ENCODE data around the gene CRELD1.
"Not testable (repeated sequence)": the region's sequence is repeated elsewhere in the genome, so short reads cannot be mapped to it uniquely, and the experiment has no call there.

CRELD1 gene

GRCh38 chr3:9934993-9935392, 1.4 kb downstream of the CRELD1 start:
- no peak for DNase-seq (ENCODE audit: low read depth in 3 of 3)

- no peak for DNase-seq (ENCODE audit: low read depth in 3 of 3)
These were observed 2.4 kb downstream of the CRELD1 start for GRCh38 chr3:9935966-9936510.

GRCh38 chr3:9937486-9938238, 4.0 kb downstream of the CRELD1 start:
- no peak for DNase-seq (ENCODE audit: low read depth in 3 of 3)

GRCh38 chr3:9938966-9939365, 5.3 kb downstream of the CRELD1 start:
- DNase-seq (ENCODE audit: low read depth in 3 of 3): no peak

- not testable (repeated sequence) for DNase-seq (ENCODE audit: low read depth in 3 of 3)
These were observed 6.3 kb downstream of the CRELD1 start for GRCh38 chr3:9939906-9940305.

- no peak for DNase-seq (ENCODE audit: low read depth in 3 of 3)
These were observed 7.1 kb downstream of the CRELD1 start for GRCh38 chr3:9940746-9941145.

- DNase-seq (ENCODE audit: low read depth in 3 of 3): no peak
These were observed 8.5 kb downstream of the CRELD1 start for GRCh38 chr3:9942164-9942563.

GRCh38 chr3:9942934-9943690, 9.5 kb downstream of the CRELD1 start:
- no peak for DNase-seq (ENCODE audit: low read depth in 3 of 3)

GRCh38 chr3:9944271-9944670, 10.6 kb downstream of the CRELD1 start:
- DNase-seq (ENCODE audit: low read depth in 3 of 3): no peak

GRCh38 chr3:9945358-9945757, 11.7 kb downstream of the CRELD1 start:
- no peak for DNase-seq (ENCODE audit: low read depth in 3 of 3)

- peak; percentile 54 to 67 (median 61) for DNase-seq (ENCODE audit: low read depth in 3 of 3)
These were observed 12.7 kb downstream of the CRELD1 start for GRCh38 chr3:9946112-9947024.

GRCh38 chr3:9947025-9947995, 13.7 kb downstream of the CRELD1 start:
- no peak for DNase-seq (ENCODE audit: low read depth in 3 of 3)

- no peak for DNase-seq (ENCODE audit: low read depth in 3 of 3)
These were observed 15.0 kb downstream of the CRELD1 start for GRCh38 chr3:9948586-9948985.

- DNase-seq (ENCODE audit: low read depth in 3 of 3): no peak
These were observed 15.5 kb downstream of the CRELD1 start for GRCh38 chr3:9949115-9949514.

GRCh38 chr3:9949626-9950025, 16.0 kb downstream of the CRELD1 start:
- no peak for DNase-seq (ENCODE audit: low read depth in 3 of 3)

GRCh38 chr3:9951126-9951525, 17.5 kb downstream of the CRELD1 start:
- DNase-seq (ENCODE audit: low read depth in 3 of 3): no peak

- DNase-seq (ENCODE audit: low read depth in 3 of 3): no peak
These were observed 17.9 kb downstream of the CRELD1 start for GRCh38 chr3:9951598-9951961.

- DNase-seq (ENCODE audit: low read depth in 3 of 3): peak in 2 of 3 experiments; percentile 36 to 42
These were observed 18.6 kb downstream of the CRELD1 start, which contains the start of gene PRRT3 for GRCh38 chr3:9951962-9952805. TSS of gene PRRT3 (minus strand) at chr3:9952408. CDS start at chr3:9950115, 2,293 bp downstream.

GRCh38 chr3:9955067-9955502, 21.5 kb downstream of the CRELD1 start:
- DNase-seq (ENCODE audit: low read depth in 3 of 3): no peak

Measured in stimulated activated CD4-positive, alpha-beta T cell treated with anti-CD3 and anti-CD28 coated beads, TNF-alpha, amount 100 ng/mL, for 4 hours (primary cell).